A549 treated with CpdA at 1 μM for 4 hours (cell line): ENCODE measurements around the gene ATP6V1G3. TPM values are rescaled to one million over a fixed set of nuclear protein-coding genes. Genes with fewer than 3 reads are reported as not detected.

Experiments
- total RNA-seq: library from RNA; stranded (reverse); fragments of 200-300 nt; extraction: Qiagen RNA extraction; gene quantifications from 5 replicates; pipeline ENCODE4 v1.2.3, GENCODE V29; 2022; ENCODE audit warnings: low read depth

Gene ATP6V1G3, protein sequence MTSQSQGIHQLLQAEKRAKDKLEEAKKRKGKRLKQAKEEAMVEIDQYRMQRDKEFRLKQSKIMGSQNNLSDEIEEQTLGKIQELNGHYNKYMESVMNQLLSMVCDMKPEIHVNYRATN
- total RNA-seq: not detected in 5 replicates

GRCh38 chr1:198540580-198540979, at the start of gene ATP6V1G3:
Gene ATP6V1G3, minus strand, starts transcription at chr1:198540680. Its CDS starts 30 bp downstream, at chr1:198540650.

Other genes with a start within 250 kb of the ATP6V1G3 start
- 0.01 TPM in 1 of 5 replicates, not detected in the others for gene PTPRC, start 98.4 kb upstream of the ATP6V1G3 start, total RNA-seq